ENCODE measurements around the gene TM6SF1.

DNA sequence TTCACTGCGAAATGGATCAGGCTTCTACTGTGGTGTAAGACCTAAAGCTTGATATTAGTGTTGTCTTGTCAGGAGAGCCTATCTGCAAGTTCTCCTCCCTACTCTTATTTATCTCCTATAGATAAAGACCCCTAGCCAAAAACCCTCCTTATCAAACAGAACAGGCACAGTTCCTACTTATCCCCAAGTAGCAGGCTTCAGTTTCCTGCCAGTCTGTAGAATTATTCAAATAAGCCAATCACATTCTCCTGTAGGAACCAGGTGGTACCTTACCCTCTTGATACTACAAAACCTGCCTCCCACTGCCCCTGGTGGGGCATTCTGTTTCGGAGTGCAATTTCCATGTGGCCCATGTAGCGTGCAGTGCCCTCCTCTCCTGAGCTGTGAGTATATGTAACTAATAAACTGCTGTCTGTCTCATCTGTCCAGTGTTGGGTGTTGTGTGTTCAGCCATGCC lies 71.5 kb downstream of the TM6SF1 start:
- TF ChIP-seq, protein P1, sequence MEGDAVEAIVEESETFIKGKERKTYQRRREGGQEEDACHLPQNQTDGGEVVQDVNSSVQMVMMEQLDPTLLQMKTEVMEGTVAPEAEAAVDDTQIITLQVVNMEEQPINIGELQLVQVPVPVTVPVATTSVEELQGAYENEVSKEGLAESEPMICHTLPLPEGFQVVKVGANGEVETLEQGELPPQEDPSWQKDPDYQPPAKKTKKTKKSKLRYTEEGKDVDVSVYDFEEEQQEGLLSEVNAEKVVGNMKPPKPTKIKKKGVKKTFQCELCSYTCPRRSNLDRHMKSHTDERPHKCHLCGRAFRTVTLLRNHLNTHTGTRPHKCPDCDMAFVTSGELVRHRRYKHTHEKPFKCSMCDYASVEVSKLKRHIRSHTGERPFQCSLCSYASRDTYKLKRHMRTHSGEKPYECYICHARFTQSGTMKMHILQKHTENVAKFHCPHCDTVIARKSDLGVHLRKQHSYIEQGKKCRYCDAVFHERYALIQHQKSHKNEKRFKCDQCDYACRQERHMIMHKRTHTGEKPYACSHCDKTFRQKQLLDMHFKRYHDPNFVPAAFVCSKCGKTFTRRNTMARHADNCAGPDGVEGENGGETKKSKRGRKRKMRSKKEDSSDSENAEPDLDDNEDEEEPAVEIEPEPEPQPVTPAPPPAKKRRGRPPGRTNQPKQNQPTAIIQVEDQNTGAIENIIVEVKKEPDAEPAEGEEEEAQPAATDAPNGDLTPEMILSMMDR (IDR thresholded peaks at IDR 0.05; ENCODE audit: insufficient read depth, low read depth, low read length): no peak
- TF ChIP-seq EZH2 (IDR thresholded peaks at IDR 0.05; ENCODE audit: insufficient read depth, low read length): no peak

All from astrocyte (in vitro differentiated cells and primary cell).